Posterior cingulate gyrus (tissue), 11 donors: Measurements from ENCODE around the gene RCAN1.

Source experiments
- DNase-seq, 10 donors: peaks; one replicate each; pipeline versions ENCODE4 v3.0.0 to v3.0.0-alpha.2; 2020 to 2021; ENCODE audit warnings: mixed read lengths in 3 of 10
- intact Hi-C: fragments of 100-400 bp; cut with DNase I; formaldehyde crosslinking; loops from one replicate; pipeline ENCODE4 v1.15.1; 2023

The RCAN1 gene

DNA sequence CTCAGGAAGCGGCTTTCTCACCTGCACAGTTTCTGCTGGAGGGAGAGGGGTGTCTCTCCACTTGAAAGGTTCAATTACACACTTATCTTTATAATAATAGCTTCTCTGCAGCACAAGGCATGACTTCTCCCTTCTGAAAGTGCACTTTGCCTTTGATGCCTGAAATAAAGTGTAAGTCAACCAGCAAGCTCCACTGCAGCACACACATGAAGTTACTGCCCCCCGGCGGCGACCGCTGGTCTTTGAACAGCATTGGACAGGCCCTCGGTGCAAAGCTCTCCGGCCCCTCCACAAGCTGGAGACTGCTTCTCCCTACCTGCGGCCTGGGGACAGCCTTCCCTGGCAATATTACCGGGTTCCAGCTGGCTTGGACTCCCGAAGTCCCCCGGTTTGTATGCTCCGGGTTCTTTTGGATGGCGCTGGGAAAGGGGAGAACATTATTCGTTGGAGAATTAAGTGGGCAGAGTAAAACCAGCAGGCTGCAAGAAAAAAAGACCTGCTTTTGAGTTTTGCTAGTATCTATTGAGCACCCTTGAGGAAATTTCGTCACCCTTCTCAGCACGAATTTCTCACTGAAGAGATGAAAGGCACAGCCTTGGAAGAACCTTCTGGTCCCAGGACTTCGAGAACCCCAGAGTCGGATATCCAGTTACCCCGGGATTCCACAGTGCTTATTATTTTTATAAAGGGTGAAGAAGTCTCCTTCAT lies 11.8 kb downstream of the RCAN1 start:
- intact Hi-C loops = no loop called here
- DNase-seq = peak; percentile 74 to 98 (median 90)

DNA sequence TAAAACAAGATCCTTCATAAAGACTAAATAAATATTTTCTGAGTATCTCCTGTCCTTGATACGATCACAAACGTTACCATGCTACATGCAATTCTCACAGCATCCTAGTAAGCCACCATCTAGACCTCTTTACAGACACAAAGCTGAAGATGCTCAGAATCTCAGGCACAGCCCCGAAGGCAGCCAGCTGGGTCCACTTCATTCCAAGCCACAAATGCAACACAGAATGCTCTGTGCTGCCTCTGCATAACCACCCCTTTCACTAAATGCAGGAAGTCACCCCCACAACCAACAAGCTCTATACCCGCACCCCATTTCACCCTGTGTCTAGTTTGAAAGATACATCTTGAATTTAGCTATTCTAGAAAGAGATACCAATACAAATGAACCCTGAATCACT lies 12.9 kb downstream of the RCAN1 start:
- DNase-seq = peak in 1 of 10 donors; percentile 36
- intact Hi-C loops = no loop called here

DNA sequence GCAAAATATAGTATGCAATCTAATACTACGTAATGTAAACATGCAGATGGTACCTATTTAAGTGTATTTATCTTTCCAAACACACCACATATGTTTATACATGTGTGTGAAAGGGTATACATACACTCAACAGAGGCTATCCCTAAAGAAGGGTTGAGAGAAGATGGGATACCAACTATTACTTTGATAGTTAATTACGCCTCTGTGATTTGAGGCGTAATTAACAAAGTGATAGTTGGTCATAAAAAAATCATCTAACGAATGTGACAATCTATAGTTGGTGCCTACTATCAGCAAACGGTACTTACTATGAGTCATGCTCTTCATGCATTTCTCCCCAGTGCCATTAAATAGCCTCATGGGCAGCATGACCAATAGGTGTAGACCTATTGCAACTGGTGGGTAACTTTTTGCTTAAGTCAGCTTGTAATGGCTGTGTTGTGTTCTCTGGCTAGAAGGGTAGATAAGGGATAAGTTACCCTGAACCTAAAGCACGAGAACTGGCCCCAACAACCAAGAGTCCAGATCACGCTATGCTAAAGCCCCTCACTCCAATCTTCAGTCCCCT lies 15.3 kb downstream of the RCAN1 start:
- intact Hi-C loops = no loop called here
- no peak for DNase-seq

DNA sequence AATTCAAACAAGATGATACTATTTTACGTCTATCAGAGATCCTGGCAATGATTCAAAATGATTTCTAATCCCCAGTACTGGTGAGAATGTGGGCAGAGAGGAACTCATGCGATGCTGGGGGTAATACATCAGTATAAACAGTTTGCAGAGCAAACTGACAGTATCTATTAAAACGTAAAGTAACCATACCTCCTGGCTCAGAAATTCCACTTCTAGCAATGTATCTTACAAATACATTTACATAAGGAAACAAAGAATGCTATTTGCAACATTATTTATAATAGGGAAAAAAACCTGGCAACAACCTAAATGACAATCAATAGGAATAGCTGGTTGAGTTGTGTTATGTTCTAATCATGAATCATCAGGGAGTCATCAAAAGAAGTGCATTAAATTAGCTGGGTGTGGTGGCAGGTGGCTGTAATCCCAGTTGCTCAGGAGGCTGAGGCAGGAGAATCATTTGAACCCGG lies 15.9 kb downstream of the RCAN1 start:
- intact Hi-C loops = no loop called here
- no peak for DNase-seq

DNA sequence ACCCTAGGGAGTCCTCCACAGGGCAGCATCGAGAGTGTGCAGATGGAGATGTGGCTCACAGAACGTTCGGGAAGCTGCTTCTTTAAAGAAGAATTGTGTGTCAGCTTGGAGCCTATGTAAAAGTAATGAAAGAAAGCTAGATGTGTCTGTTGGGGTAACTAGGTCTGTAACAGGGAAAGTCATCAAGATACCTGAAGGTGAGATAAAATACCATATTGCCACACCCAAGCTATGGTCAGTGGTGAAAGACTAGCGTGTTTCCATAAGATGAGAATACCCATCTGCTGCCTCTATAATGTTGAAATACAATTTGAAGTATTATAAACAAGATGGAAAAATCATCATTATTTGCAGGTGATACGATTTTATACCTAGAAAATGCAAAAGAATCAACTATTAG lies 17.5 kb downstream of the RCAN1 start:
- no peak for DNase-seq
- intact Hi-C loops = no loop called here

DNA sequence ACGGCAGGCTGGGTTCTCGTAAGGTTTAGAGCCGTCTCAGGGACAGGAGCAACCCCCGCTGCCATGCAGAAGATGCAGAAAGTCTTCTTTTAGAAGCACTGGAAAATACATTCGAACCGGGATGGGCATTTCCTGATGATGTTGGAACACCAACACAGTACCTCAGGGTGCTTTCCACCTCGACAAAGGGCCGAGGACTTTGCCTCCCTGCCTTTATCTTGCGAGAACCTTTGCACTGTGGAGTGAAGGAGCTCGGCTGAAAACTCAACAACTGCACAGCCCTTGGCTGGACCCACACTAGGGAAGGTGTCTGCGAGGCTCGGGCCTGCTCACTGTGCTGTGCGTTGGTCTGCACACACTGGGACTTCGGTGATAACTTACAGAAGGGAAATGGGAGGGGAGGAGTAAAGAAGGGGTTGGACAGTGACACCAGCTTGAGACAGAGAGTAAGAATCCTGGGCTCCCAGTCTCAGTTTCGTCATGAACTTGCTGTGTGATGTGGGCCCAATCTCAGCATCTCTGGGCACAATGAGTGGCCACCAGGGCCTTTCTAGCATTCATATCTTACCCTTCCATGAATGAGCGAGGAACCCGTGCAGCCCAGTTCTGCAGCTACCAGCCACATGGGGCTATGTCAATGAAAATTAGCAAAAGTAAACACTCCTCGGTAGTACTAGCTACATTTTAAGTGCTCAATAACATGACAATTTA lies 18.2 kb downstream of the RCAN1 start:
- DNase-seq = no peak
- intact Hi-C loops = no loop called here

DNA sequence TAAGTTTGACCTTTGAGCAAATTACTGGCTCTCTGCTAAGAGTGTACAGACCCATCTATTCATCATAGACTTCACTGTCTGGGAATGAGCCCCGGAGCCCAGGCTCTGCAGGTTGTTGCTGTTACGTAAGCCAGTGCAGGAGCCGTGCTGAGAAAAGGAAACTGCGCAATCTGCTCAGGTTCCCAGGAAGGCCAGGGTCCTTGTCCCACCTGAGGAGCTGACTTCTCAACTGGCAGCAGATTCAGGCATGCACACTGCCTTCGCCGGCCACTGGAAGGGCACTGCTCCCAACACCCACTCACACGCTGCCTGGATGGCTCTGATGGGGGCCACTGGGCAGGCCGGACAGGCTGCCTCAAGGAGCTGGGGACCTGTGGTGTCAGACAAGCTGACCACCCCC lies 19.5 kb downstream of the RCAN1 start:
- DNase-seq = peak in 2 of 10 donors; percentile 61 to 85
- intact Hi-C loops = no loop called here

DNA sequence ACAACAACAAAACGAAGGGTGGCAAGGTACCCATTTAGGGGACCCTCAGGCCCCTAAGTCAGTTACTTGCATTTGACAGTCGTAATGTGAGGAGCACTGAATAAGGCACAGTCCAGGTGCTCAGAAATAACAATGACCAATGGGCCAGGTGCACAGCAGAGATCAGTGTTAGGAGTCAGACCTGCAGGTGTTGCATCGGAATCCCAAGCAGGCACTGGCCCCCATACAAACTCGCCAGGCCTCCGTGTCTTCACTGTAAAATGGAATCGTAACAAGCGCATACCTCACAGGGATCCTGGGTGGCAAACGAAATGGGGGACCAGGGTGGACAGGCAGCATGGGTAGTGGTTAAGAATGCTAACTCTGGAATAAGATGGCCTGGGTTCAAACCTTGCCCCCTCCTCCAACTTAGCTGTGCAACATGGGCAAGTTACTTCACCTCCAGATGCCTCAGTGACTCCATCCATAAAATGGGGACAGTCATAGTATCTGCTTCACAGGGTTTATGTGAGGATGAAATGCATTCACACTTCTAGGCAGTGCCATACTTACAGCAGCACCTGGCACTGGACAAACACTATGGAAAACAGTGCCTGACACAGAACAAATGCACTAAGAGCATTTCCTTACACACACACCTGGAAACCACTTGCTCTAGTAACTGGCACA lies 20.2 kb downstream of the RCAN1 start:
- intact Hi-C loops = no loop called here
- no peak for DNase-seq

DNA sequence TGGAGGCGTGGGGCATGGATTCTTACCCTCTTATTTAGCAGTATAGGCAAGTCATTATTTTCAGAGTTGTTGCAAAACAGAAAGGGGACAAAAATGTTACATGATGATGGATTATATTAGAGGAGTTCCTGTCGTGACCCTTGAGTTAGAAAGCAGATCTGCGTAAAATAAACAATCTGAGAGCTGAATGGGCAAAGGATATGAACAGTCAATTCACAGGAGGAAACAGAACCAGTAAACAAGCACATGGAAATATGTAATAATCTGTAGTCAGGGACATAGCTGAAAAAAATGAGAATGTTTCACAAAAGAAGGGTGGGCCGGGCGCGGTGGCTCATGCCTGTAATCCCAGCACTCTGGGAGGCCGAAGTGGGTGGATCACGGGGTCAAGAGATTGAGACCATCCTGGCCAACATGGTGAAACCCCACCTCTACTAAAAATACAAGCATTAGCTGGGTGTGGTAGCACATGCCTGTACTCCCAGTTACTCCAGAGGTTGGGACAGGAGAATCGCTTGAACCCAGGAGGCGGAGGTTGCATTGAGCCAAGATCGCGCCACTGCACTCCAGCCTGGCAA lies 20.9 kb downstream of the RCAN1 start:
- intact Hi-C loops = no loop called here
- no peak for DNase-seq

DNA sequence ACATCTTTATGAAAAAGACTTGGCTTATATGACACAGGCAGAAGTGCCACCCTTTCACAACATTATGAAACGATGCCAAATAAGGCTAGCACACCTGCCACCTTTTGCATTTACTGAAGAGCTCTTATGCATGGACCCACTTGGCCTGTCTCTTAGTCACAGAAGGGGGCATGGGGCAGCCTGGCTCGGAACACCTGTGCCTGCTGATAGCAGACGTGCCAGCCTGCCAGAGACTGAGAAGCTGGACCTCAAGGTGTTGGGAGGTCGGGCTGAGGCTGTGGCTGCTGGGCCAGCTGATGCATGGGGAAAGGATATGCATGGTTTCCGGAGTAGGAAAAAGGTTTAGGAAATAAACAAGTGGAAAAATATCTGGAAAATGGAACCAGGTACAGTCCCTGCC lies 21.5 kb downstream of the RCAN1 start:
- DNase-seq = peak in 1 of 10 donors; percentile 63
- intact Hi-C loops = no loop called here

DNA sequence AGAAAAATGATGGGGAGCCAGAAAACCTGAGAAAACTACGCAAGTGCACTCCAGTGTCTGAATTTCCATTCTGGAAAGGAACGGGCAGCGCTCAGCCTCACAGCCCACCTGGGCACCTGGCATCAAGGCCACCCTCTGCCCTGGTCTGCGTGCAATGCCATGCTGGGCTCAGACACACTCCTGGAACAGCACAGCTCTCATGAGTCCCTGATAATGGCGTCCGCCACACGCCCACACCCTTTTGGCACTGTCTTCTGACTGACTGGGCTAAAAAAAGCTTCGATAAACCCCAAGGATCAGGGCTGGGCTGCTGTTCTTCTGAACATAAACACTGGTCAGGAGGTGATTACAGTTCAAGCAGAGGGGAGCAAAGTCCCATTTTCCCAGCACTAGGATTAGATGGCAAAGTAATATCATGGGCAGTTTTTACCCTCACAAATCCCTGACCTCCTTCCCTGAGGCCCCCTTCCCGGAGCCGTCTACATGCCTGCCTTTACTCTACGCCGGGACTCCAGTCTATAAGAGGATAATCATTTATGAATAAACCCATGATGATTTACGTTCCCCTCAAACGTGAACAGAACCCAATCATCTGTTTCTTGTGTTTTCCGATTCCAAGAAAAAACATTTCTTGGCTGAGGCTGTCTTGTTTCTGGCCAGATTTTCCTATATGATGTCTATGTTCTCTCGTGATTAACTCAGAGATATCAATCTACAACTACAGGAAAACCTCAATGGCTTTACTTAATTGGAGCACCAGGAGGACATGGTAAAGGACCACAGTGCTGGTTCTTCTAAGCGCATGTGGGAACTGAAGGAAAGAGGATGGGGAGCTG lies 22.6 kb downstream of the RCAN1 start:
- intact Hi-C loops = no loop called here
- peak in 5 of 10 donors; percentile 33 to 89 (median 80) for DNase-seq

DNA sequence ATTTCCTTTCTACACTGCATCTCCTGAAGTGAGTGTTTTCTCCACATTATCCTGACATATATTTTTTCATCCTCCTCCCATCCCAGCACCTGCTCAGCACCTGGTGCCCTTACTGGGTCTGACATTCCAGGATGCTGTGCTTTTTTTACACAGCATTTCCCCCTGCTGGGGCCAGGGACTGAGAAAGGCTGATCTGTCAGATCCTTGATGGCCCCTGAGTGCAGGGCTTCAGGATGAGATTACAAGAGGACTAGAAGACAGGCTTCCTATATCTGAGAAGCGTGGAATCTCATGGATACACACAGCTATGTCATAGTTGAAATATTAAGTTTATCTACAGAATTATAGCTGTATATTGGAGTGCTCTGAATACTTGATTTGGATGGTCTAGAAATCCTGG lies 24.4 kb downstream of the RCAN1 start:
- intact Hi-C loops = no loop called here
- no peak for DNase-seq

DNA sequence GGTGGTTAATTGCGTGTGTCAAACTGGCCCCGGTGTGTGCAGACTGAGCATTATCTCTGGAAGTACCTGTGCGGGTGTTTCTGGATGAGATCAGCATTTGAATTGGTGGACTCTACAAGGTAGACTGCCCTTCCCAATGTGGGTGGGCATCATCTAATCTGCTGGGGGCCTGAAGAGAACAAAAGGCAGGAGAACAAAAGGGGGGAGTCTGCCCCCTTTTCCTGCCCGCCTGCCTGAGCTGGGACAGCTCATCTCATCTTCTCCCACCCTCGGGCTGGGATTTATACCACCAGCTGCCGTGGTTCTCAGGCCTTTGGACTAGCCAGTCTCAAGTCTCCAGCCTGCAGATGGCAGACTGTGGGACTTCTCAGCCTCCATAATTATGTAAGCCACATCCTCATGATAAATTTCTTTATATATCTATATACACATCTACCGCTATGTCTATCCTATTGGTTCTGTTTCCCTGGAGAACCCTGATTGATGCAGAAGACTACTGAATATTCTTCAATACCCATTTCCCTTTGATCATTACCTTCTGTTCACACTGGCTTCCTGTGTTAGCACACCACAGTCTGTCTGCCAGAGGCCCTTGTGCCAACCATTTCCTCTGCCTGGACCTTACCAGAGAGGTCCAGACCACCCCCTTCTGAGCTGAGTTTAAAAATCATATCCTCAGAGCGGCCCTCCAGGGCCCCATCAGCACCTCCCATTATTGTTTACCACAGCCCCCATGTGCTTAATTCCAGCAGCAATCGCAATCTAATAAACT lies 25.2 kb downstream of the RCAN1 start:
- intact Hi-C loops = no loop called here
- DNase-seq = no peak

DNA sequence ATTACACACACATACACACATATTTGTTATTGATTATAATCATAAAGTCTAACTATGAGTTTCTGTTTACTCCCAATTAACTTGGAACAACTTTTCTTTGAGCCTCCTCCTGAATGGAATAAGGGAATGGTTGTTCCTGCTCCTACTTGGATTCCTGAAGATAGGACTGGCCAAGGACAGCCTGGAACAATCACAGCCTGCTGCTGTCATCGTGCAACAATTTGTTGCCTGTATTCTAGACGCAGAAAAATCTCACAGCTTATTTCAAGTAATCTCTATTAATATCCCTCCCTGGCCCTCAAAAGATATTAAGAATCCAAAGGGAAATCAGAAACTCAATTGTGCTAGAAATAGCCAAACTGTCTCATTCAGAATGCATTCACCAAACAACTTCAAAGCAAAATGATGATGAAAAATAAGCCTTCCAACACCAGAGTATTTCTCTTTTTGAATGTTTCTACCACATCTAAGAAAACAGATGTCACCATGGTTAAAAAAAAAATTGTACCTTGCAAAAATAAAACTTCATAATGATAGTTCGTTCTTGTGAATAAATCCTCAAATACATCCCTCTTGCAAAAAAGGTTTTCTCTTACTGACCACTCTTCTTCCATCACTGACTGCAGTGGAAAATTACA lies 30.9 kb downstream of the RCAN1 start:
- intact Hi-C loops = no loop called here
- DNase-seq = no peak

DNA sequence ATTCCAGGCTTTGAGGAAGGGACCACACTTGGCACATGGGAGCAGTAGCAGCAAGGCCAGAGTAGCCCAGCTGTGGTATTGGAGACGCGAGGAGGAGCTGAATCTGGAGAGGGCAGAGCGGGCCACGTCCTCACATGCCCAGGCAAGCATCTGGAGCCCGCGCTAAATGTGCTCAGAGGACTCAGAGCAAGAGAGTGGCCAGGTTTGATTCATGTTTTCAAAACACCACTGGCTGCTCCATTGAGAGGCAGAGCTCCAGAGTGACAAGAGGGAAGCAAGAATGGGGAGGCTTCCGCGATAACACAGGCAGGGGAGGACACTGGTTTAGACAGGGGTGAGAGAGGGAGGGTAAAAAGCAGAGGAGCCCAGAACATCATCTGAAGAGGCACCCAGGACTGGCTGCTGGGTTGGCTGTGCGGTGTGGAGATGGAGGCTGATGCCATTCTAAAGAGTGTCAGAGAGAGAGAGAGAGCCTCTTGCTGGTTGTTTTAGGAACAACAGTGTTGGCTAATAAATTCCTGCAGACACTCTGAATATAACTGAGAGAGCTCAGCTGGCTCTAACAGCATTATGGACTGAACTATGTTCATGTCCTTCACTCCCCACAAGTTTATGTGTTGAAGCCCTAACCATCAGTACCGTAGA lies 32.3 kb downstream of the RCAN1 start:
- intact Hi-C loops = no loop called here
- peak in 2 of 10 donors; percentile 26 to 81 for DNase-seq

DNA sequence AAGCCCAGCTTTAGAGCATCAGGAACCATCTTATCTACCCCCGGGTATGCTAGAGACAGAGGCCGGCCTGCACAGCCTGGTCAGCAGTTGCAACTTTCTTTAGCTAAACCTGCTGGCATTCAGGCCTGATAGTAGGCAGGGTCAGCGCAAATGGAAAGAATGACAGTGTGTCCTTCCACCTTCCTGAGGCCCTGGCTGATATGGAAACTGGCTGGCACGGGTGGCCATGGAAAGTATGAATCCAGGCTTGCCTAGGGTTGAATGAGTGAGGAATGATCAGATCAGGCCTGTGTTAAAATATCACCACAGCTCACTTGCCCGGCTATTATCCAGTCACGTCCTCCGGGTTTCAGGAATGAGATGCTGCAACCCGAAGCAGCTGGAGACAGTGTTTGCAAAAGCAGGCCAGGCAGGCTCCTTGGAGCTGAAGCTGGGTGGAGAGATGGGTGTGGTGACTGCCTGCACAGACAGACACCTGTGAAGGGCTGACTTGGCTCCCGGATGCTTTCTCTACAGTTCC lies 34.7 kb downstream of the RCAN1 start:
- no peak for DNase-seq

DNA sequence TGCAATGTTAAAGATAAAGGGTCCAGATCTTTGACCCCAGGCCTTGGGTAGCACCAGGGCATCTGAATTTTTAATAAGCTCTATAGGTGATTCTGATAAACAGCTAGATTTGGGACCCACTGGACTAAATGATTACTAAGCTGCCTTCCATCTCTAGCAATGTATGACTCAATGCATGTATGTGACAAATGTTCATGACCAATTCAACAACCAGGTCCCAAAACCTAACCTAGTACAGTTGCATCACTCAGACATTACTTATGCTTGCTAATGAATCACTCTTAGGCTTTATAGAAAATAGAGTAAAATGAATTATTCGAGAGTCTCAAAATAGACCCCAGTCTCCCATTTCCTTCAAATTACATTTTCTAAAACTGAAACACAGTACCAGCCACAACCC lies 35.5 kb downstream of the RCAN1 start:
- DNase-seq = no peak
- intact Hi-C loops = no loop called here

More for the DNA sequence above, 34.7 kb downstream of the RCAN1 start:
- intact Hi-C loops = no loop called here

DNA sequence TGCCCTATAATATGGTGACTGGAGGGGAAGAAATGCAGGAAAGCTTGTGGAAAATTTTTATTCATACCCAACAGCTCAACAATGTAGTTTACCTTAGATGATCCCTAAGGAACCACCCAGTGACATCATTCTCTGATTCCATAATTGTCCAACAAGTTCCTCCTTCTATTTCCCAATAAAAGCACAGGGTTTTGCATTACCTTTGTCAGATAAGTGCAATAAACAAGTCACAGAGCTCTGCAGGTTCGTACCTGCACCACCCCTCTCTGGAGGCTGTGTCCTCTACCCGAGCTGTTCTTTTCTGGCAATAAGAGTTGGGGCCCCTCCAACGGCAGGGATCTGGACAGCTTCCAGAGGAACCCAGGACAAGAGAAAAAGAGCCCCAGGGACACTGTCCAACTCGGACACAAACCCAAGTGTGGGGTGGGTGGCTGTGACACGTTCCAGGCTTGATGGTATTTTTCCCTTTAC lies 38.8 kb downstream of the RCAN1 start:
- DNase-seq = peak in 1 of 10 donors; percentile 72
- intact Hi-C loops = no loop called here
